Smooth muscle cell (in vitro differentiated cells): ENCODE results near the gene SKOR2. TPM values are rescaled to one million over a fixed set of nuclear protein-coding genes. Genes with fewer than 3 reads are reported as not detected.

ENCODE experiments used
- DNase-seq: peaks from one replicate; lab custom pipeline; 2025; ENCODE audit not compliant: unreplicated experiment; lab: John Stamatoyannopoulos, UW
- H2AFZ ChIP-seq: fragments of 200-600 bp; sonication (generic); 2 replicates; pipeline ENCODE4 v1.6.0; 2016; ENCODE audit warnings: antibody characterized with exemption, low read depth, mild to moderate bottlenecking
- H3F3A ChIP-seq: fragments of 200-600 bp; sonication (generic); 2 replicates; pipeline ENCODE4 v1.6.0; 2017; ENCODE audit warnings: antibody characterized with exemption, low read depth
- H3K27ac ChIP-seq: fragments of 200-600 bp; sonication (generic); 2 replicates; pipeline ENCODE4 v1.5.1; 2016; ENCODE audit warnings: low read depth, mild to moderate bottlenecking
- H3K27me3 ChIP-seq: fragments of 200-600 bp; sonication (generic); 2 replicates; pipeline ENCODE4 v1.6.1; 2016; ENCODE audit warnings: low read depth, mild to moderate bottlenecking
- H3K36me3 ChIP-seq: fragments of 200-600 bp; sonication (generic); 2 replicates; pipeline ENCODE4 v1.5.1; 2016; ENCODE audit warnings: low read depth
- H3K4me1 ChIP-seq: fragments of 200-600 bp; sonication (generic); 2 replicates; pipeline ENCODE4 v1.5.1; 2016; ENCODE audit warnings: low read depth
- H3K4me2 ChIP-seq: fragments of 200-600 bp; sonication (generic); 2 replicates; pipeline ENCODE4 v1.6.0; 2016; ENCODE audit warnings: mild to moderate bottlenecking
- H3K4me3 ChIP-seq: fragments of 200-600 bp; sonication (generic); 2 replicates; pipeline ENCODE4 v1.5.1; 2016; ENCODE audit warnings: mild to moderate bottlenecking
- H3K79me2 ChIP-seq: fragments of 200-600 bp; sonication (generic); 2 replicates; pipeline ENCODE4 v1.6.0; 2016; ENCODE audit warnings: low read depth, mild to moderate bottlenecking
- H3K9ac ChIP-seq: fragments of 200-600 bp; sonication (generic); 2 replicates; pipeline ENCODE4 v1.6.0; 2016; ENCODE audit warnings: low read depth
- H3K9me3 ChIP-seq: fragments of 200-600 bp; sonication (generic); replicated peaks from 2 replicates; pipeline ENCODE4 v1.5.1; 2016; ENCODE audit warnings: low read depth
- H4K20me1 ChIP-seq: fragments of 200-600 bp; sonication (generic); 2 replicates; pipeline ENCODE4 v1.6.0; 2016; ENCODE audit warnings: low read depth
- WGBS: methylation state at CpG from one replicate; pipeline ENCODE4 v1.1.7; 2016; ENCODE audit warnings: low lambda C conversion rate; 5-methylcytosine and 5-hydroxymethylcytosine counted together
- polyA plus RNA-seq: library from polyadenylated mRNA; unstranded; fragments of >200 nt; fragmentation: Nextera tagmentation; extraction: Ambion mirVana; gene quantifications from 2 replicates; pipeline ENCODE4 v1.2.1, GENCODE V29; 2016
- total RNA-seq: library from RNA; depleted of rRNA; stranded (reverse); fragments of >200 nt; gene quantifications from 2 replicates; pipeline ENCODE4 v1.2.3, GENCODE V29; 2014
- TF ChIP-seq, protein P1 (sequence below): fragments of 200-600 bp; sonication (generic); IDR thresholded peaks from 2 replicates; pipeline ENCODE4 v1.5.1; 2017; ENCODE audit warnings: borderline replicate concordance, mild to moderate bottlenecking, antibody characterized with exemption; ENCODE audit not compliant: insufficient read depth, poor library complexity, severe bottlenecking

The SKOR2 gene
- total and polyA plus RNA-seq, 2 experiments from 2014 or later = not detected

- TF ChIP-seq, protein P1, sequence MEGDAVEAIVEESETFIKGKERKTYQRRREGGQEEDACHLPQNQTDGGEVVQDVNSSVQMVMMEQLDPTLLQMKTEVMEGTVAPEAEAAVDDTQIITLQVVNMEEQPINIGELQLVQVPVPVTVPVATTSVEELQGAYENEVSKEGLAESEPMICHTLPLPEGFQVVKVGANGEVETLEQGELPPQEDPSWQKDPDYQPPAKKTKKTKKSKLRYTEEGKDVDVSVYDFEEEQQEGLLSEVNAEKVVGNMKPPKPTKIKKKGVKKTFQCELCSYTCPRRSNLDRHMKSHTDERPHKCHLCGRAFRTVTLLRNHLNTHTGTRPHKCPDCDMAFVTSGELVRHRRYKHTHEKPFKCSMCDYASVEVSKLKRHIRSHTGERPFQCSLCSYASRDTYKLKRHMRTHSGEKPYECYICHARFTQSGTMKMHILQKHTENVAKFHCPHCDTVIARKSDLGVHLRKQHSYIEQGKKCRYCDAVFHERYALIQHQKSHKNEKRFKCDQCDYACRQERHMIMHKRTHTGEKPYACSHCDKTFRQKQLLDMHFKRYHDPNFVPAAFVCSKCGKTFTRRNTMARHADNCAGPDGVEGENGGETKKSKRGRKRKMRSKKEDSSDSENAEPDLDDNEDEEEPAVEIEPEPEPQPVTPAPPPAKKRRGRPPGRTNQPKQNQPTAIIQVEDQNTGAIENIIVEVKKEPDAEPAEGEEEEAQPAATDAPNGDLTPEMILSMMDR = no peak
- peaks cover 98% of the 10 kb centered on the region for H3K27me3 ChIP-seq
- WGBS = 12% methylated on average over 38 of the region's 38 CpGs
These were observed 11.1 kb upstream of the SKOR2 start for GRCh38 chr18:47262301-47263149.

GRCh38 chr18:47261902-47262300 lies 10.4 kb upstream of the SKOR2 start:
- Histone ChIP-seq H3K27me3 (peaks cover 98% of the 10 kb centered on the region), H3K4me3 (no peak overlapping the region), H3K79me2 (no peaks in the 10 kb centered on the region), H3K4me2 (no peak overlapping the region), H4K20me1 (no peaks in the 10 kb centered on the region), H2AFZ (no peak overlapping the region), H3K9me3 (no peaks in the 10 kb centered on the region), H3K9ac (no peak overlapping the region), H3K36me3 (no peaks in the 10 kb centered on the region), H3K27ac (no peak overlapping the region), H3K4me1 (peaks cover 13% of the 10 kb centered on the region), H3F3A (no peaks in the 10 kb centered on the region)
- TF ChIP-seq, protein P1 = no peak
- WGBS = 13% methylated on average over 19 of the region's 19 CpGs
- DNase-seq = no peak

More at GRCh38 chr18:47262301-47263149, 11.1 kb upstream of the SKOR2 start:
- H3K9me3 ChIP-seq = no peaks in the 10 kb centered on the region
- no peaks in the 10 kb centered on the region for H3F3A ChIP-seq
- no peaks in the 10 kb centered on the region for H3K36me3 ChIP-seq
- DNase-seq = no peak
- no peak overlapping the region for H3K9ac ChIP-seq
- no peak overlapping the region for H3K4me3 ChIP-seq
- H2AFZ ChIP-seq = no peak overlapping the region
- H3K27ac ChIP-seq = no peak overlapping the region
- peak overlapping the region; percentile 78 for H3K4me2 ChIP-seq
- no peaks in the 10 kb centered on the region for H3K79me2 ChIP-seq
- H4K20me1 ChIP-seq = no peaks in the 10 kb centered on the region
- peaks cover 13% of the 10 kb centered on the region for H3K4me1 ChIP-seq

DNA sequence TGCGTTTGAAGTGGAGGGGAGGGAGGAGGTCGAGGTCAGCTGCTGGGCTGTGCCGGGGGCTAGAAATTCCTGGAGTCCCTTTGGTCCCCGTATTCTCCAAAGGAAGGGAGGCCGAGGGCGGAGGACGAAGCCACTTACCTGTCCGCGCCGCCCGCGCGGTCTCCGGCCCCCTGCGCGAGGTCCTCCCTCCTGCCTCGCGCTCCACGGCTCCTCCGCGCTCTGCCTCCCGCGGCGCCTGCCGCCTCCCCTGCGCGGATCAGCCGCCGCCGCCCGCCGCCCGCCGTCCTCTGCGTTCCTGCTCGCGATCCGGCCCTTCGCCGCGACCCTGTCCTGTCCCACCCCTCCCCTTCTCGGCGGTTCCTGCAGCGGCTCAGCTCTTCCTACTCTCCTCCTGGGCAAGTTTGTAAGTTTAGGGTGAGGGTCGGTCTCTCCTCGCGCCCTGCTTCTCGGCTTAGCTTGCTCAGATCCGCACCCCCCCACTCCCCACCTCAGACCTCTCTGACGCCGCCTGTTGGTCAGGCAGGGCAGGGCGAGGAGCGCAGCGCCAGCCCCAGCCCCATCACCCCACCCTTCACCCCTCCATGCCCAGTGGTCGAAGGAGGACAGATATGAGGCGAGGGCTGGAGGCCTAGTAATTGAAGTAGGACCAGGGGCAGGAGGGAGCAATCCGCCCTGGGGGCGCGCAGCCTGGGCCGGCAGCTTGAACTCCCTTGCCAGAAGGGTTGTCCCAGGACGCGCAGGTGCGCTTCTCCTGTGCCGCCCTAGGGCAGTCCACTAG lies 9.7 kb upstream of the SKOR2 start:
- H4K20me1 ChIP-seq = no peaks in the 10 kb centered on the region
- no peaks in the 10 kb centered on the region for H3F3A ChIP-seq
- peaks cover 13% of the 10 kb centered on the region for H3K4me1 ChIP-seq
- no peaks in the 10 kb centered on the region for H3K9me3 ChIP-seq
- TF ChIP-seq, protein P1 = no peak
- no peak for DNase-seq
- H3K79me2 ChIP-seq = no peaks in the 10 kb centered on the region
- no peak overlapping the region for H2AFZ ChIP-seq
- H3K4me2 ChIP-seq = no peak overlapping the region
- no peak overlapping the region for H3K27ac ChIP-seq
- WGBS = 15% methylated on average over 20 of the region's 64 CpGs
- H3K4me3 ChIP-seq = no peak overlapping the region
- H3K27me3 ChIP-seq = peaks cover 100% of the 10 kb centered on the region
- no peaks in the 10 kb centered on the region for H3K36me3 ChIP-seq
- H3K9ac ChIP-seq = no peak overlapping the region
